Hematopoietic multipotent progenitor cell (in vitro differentiated cells): ENCODE data around the gene ALDH7A1. TPM values are rescaled to one million over a fixed set of nuclear protein-coding genes. Genes with fewer than 3 reads are reported as not detected.
"Not testable (repeated sequence)": the region's sequence is repeated elsewhere in the genome, so short reads cannot be mapped to it uniquely, and the experiment has no call there.

Source experiments
- DNase-seq, 3 donors: peaks; one replicate each; pipeline ENCODE4 v3.0.0-alpha.2; 2011 to 2015; ENCODE audit warnings: low read depth in 2 of 3, low spot score in 2 of 3
- total RNA-seq: library from RNA; depleted of rRNA; stranded (reverse); fragments of >200 nt; gene quantifications from one replicate; pipeline ENCODE4 v1.2.3, GENCODE V29; 2012

The ALDH7A1 gene
- total RNA-seq, 1 donor, result 3.5 TPM

GRCh38 chr5:126597156-126597555 lies 2.1 kb upstream of the ALDH7A1 start:
- no peak for DNase-seq

- DNase-seq, result no peak
These were observed 566 bp upstream of the ALDH7A1 start for GRCh38 chr5:126595486-126596083.

- no peak for DNase-seq
These were observed 3.5 kb downstream of the ALDH7A1 start for GRCh38 chr5:126591549-126591948.

- DNase-seq, result no peak
These were observed 5.3 kb downstream of the ALDH7A1 start for GRCh38 chr5:126589536-126590297.

GRCh38 chr5:126587551-126588390 lies 7.2 kb downstream of the ALDH7A1 start:
- no peak for DNase-seq

GRCh38 chr5:126583761-126584160 lies 11.3 kb downstream of the ALDH7A1 start:
- no peak for DNase-seq

- DNase-seq, result no peak
These were observed 15.3 kb downstream of the ALDH7A1 start for GRCh38 chr5:126579716-126580115.

GRCh38 chr5:126577415-126577814 lies 17.6 kb downstream of the ALDH7A1 start:
- DNase-seq, result no peak

GRCh38 chr5:126576974-126577373 lies 18.0 kb downstream of the ALDH7A1 start:
- DNase-seq, result no peak

- DNase-seq, result no peak
These were observed 19.4 kb downstream of the ALDH7A1 start for GRCh38 chr5:126575644-126576043.

GRCh38 chr5:126568206-126568755 lies 26.7 kb downstream of the ALDH7A1 start:
- DNase-seq, result no peak

GRCh38 chr5:126562823-126563222 lies 32.2 kb downstream of the ALDH7A1 start:
- no peak for DNase-seq

- DNase-seq, result no peak
These were observed 33.1 kb downstream of the ALDH7A1 start for GRCh38 chr5:126561908-126562307.

- not testable (repeated sequence) for DNase-seq
These were observed 39.9 kb downstream of the ALDH7A1 start for GRCh38 chr5:126555101-126555500.

- DNase-seq, result no peak
These were observed 42.4 kb downstream of the ALDH7A1 start for GRCh38 chr5:126552614-126553013.

- peak in 2 of 3 donors; percentile 14 to 66 for DNase-seq
These were observed 50.8 kb downstream of the ALDH7A1 start for GRCh38 chr5:126544087-126544740.

- DNase-seq, result no peak
These were observed 51.4 kb downstream of the ALDH7A1 start for GRCh38 chr5:126543660-126544059.

GRCh38 chr5:126543009-126543408 lies 52.0 kb downstream of the ALDH7A1 start:
- DNase-seq, result no peak

GRCh38 chr5:126542441-126542840 lies 52.6 kb downstream of the ALDH7A1 start:
- DNase-seq, result no peak

- DNase-seq, result no peak
These were observed 54.4 kb downstream of the ALDH7A1 start for GRCh38 chr5:126540631-126541030.

- DNase-seq, result no peak
These were observed 56.4 kb downstream of the ALDH7A1 start for GRCh38 chr5:126538579-126538978.
